Keratinocyte (primary cell): Measurements from ENCODE around the gene PTPN18. TPM values are rescaled to one million over a fixed set of nuclear protein-coding genes. Genes with fewer than 3 reads are reported as not detected.

ENCODE experiments used
- DNase-seq: peaks from one replicate; pipeline ENCODE4 v3.0.0-alpha.2; 2011; ENCODE audit warnings: low read depth, missing footprints, low spot score
- FAIRE-seq: peaks from 2 replicates; lab custom pipeline; 2011; peaks lifted over from hg19 to GRCh38; lab: Jason Lieb, UNC
- H2AFZ ChIP-seq: 2 replicates; pipeline ENCODE4 v1.6.0; 2012; ENCODE audit warnings: low read length, control low read depth, inconsistent platforms; ENCODE audit not compliant: control insufficient read depth
- H3K27ac ChIP-seq: 2 replicates; pipeline ENCODE4 v1.5.1; 2011; ENCODE audit warnings: low read length; ENCODE audit not compliant: control insufficient read depth, insufficient read depth
- H3K27me3 ChIP-seq: 3 replicates; pipeline ENCODE4 v1.6.0; 2011; ENCODE audit warnings: low read length; ENCODE audit not compliant: control insufficient read depth, insufficient read depth; ENCODE audit errors: extremely low read depth
- H3K36me3 ChIP-seq, 2 experiments: 2 replicates in 1 of 2; 3 replicates in 1 of 2; pipeline ENCODE4 v1.5.1; 2011; ENCODE audit warnings: low read length in 2 of 2, mild to moderate bottlenecking in 1 of 2; ENCODE audit not compliant: control insufficient read depth in 2 of 2, insufficient read depth in 2 of 2; ENCODE audit errors: extremely low read depth in 1 of 2
- H3K4me1 ChIP-seq: 3 replicates; pipeline ENCODE4 v1.5.1; 2011; ENCODE audit warnings: low read length; ENCODE audit not compliant: control insufficient read depth, insufficient read depth; ENCODE audit errors: extremely low read depth
- H3K4me2 ChIP-seq: 3 replicates; pipeline ENCODE4 v1.6.0; 2011; ENCODE audit warnings: low read depth, low read length; ENCODE audit not compliant: control insufficient read depth, insufficient read depth; ENCODE audit errors: extremely low read depth
- H3K4me3 ChIP-seq, 3 experiments: fragments of 200-600 bp in 1 of 3; sonication (generic) in 1 of 3; 2 replicates in 2 of 3; 3 replicates in 1 of 3; pipeline ENCODE4 v1.5.1; 2011 to 2016; ENCODE audit warnings: low read length in 3 of 3, mild to moderate bottlenecking in 3 of 3, control low read depth in 2 of 3, inconsistent platforms in 1 of 3, low read depth in 1 of 3, mixed read lengths in 1 of 3, mixed run types in 1 of 3, moderate library complexity in 1 of 3; ENCODE audit not compliant: control insufficient read depth in 2 of 3, insufficient read depth in 2 of 3; ENCODE audit errors: extremely low read depth in 1 of 3
- H3K79me2 ChIP-seq: 2 replicates; pipeline ENCODE4 v1.6.0; 2012; ENCODE audit warnings: low read length; ENCODE audit not compliant: control insufficient read depth, insufficient read depth
- H3K9ac ChIP-seq: 3 replicates; pipeline ENCODE4 v1.6.0; 2011; ENCODE audit warnings: low read length; ENCODE audit not compliant: control insufficient read depth, insufficient read depth; ENCODE audit errors: extremely low read depth
- H3K9me1 ChIP-seq: 3 replicates; pipeline ENCODE4 v1.6.0; 2011; ENCODE audit warnings: low read length; ENCODE audit not compliant: control insufficient read depth, insufficient read depth; ENCODE audit errors: extremely low read depth
- H3K9me3 ChIP-seq: 2 replicates; pipeline ENCODE4 v1.5.1; 2012; ENCODE audit warnings: low read depth, low read length; ENCODE audit not compliant: control insufficient read depth
- H4K20me1 ChIP-seq: 3 replicates; pipeline ENCODE4 v1.6.0; 2011; ENCODE audit warnings: low read length; ENCODE audit not compliant: control insufficient read depth, insufficient read depth; ENCODE audit errors: extremely low read depth
- EZH2 ChIP-seq: IDR thresholded peaks from one replicate; pipeline ENCODE4 v1.6.1; 2012; ENCODE audit warnings: inconsistent platforms, mild to moderate bottlenecking, low read length, moderate library complexity
- dilution Hi-C: fragments of 300-500 bp; cut with MboI; formaldehyde crosslinking; loops from one replicate; pipeline ENCODE4 v1.7.0; 2020; ENCODE audit warnings: low sequenced_read_pairs; ENCODE audit not compliant: extremely low pct_ligation_motif_present
- polyA plus RNA-seq, 5 experiments: library from polyadenylated mRNA; depleted of rRNA in 3 of 5; stranded (reverse) in 3 of 5; stranded (forward) in 1 of 5; unstranded in 1 of 5; fragments of >200 nt; gene quantifications; 1 replicate in 1 of 5; 2 replicates in 3 of 5; 3 replicates in 1 of 5; pipeline versions ENCODE4 v1.2.1 to v1.2.3, GENCODE V29; 2011 to 2012; ENCODE audit warnings: missing spikeins in 2 of 5, low read depth in 1 of 5, low replicate concordance in 1 of 5
- TF ChIP-seq, protein P1 (sequence below), 3 experiments: IDR thresholded peaks in 1 of 3; conservative IDR thresholded peaks in 1 of 3; optimal IDR thresholded peaks in 1 of 3; 2 replicates in 2 of 3; 3 replicates in 1 of 3; pipeline versions ENCODE3 to v1.5.1; 2011; ENCODE audit warnings: low read length in 3 of 3, mild to moderate bottlenecking in 3 of 3, moderate library complexity in 2 of 3, control low read depth in 1 of 3, inconsistent platforms in 1 of 3; ENCODE audit not compliant: insufficient read depth in 2 of 3; ENCODE audit errors: extremely low read depth in 1 of 3

PTPN18 gene
- polyA plus RNA-seq, 1 donor (not counting 4 experiments of a cell fraction or from before 2014, with no cell fraction given) = 9.6 TPM

DNA sequence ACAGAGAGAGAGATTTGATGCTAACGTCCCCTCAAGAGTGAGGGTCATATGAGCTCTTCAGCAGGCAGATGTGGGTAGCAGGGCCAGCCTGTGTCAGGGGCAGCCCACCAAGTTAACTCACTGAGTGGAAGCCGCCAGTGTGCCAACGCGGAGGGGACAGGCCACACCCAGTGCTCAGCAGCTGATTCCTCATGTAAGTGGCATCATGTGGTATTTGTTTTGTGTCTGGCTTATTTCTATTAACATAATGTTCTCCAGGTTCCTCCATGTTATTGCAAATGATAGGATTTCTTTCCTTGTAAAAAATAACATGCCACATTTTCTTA is 9.2 kb upstream of the PTPN18 start:
- Histone ChIP-seq H3K9me1 (no peaks in the 10 kb centered on the region), H4K20me1 (no peaks in the 10 kb centered on the region), H2AFZ (no peak overlapping the region), H3K4me2 (no peak overlapping the region), H3K27me3 (no peaks in the 10 kb centered on the region), H3K79me2 (peaks cover 39% of the 10 kb centered on the region), H3K4me1 (peaks cover 5% of the 10 kb centered on the region), H3K9me3 (no peaks in the 10 kb centered on the region), H3K27ac (no peak overlapping the region), H3K36me3 (peaks cover 27 to 37% of the 10 kb centered on the region in 2 experiments), H3K9ac (no peak overlapping the region), H3K4me3 (no peak overlapping the region)
- no peak for FAIRE-seq
- DNase-seq = no peak
- dilution Hi-C loops = no loop called here
- TF ChIP-seq, protein P1, sequence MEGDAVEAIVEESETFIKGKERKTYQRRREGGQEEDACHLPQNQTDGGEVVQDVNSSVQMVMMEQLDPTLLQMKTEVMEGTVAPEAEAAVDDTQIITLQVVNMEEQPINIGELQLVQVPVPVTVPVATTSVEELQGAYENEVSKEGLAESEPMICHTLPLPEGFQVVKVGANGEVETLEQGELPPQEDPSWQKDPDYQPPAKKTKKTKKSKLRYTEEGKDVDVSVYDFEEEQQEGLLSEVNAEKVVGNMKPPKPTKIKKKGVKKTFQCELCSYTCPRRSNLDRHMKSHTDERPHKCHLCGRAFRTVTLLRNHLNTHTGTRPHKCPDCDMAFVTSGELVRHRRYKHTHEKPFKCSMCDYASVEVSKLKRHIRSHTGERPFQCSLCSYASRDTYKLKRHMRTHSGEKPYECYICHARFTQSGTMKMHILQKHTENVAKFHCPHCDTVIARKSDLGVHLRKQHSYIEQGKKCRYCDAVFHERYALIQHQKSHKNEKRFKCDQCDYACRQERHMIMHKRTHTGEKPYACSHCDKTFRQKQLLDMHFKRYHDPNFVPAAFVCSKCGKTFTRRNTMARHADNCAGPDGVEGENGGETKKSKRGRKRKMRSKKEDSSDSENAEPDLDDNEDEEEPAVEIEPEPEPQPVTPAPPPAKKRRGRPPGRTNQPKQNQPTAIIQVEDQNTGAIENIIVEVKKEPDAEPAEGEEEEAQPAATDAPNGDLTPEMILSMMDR (optimal IDR thresholded peaks at IDR 0.05 in 1 of 3, IDR thresholded peaks at IDR 0.05 in 1 of 3, conservative IDR thresholded peaks at IDR 0.05 in 1 of 3; ENCODE audit: extremely low read depth in 1 of 3, insufficient read depth in 2 of 3, low read length in 3 of 3) = no peak
- TF ChIP-seq EZH2 = no peak

DNA sequence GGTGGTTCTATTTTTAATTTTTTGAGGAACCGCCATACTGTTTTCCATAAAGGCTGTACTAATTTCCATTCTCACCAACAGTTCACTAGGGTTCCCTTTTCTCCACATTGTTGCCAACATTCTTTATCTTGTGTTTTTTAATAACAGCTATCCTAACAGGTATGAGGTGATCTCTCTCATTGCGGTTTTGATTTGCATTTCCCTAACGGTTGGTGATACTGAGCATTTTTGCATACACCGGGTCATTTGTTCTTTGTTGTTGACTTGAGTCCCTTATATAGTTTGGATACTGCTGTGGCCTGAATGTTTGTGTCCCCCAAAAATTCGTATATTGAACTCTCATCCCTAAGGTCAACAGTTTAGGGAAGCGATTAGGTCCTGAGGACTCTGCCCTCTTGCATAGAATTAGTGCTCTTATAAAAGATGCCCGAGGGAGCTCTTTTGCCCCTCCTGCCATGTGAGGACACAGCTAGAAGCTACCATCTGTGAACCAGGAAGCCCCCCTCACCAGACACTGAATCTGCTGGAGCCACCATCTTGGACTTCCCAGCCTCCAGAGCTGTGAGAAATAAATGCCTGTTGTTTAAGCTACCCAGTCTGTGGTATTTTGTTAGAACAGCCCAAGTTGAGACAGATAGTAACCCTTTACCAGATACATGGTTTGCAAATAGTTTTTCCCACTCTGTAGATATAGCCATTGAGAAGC is 8.5 kb upstream of the PTPN18 start:
- FAIRE-seq (no peak), DNase-seq (no peak)
- Histone ChIP-seq H3K4me1 (peaks cover 5% of the 10 kb centered on the region), H3K27me3 (no peaks in the 10 kb centered on the region), H3K9me3 (no peaks in the 10 kb centered on the region), H3K4me3 (no peak overlapping the region), H2AFZ (no peak overlapping the region), H3K27ac (no peak overlapping the region), H3K4me2 (no peak overlapping the region), H3K9ac (no peak overlapping the region), H3K79me2 (peaks cover 39% of the 10 kb centered on the region), H4K20me1 (no peaks in the 10 kb centered on the region), H3K9me1 (no peaks in the 10 kb centered on the region), H3K36me3 (peaks cover 27 to 37% of the 10 kb centered on the region in 2 experiments)
- TF ChIP-seq, protein P1 (optimal IDR thresholded peaks at IDR 0.05 in 1 of 3, IDR thresholded peaks at IDR 0.05 in 1 of 3, conservative IDR thresholded peaks at IDR 0.05 in 1 of 3; ENCODE audit: extremely low read depth in 1 of 3, insufficient read depth in 2 of 3, low read length in 3 of 3) = no peak
- dilution Hi-C loops = no loop called here
